A673 (cell line): ENCODE results near the gene RIPPLY3. TPM values are rescaled to one million over a fixed set of nuclear protein-coding genes. Genes with fewer than 3 reads are reported as not detected.

Source experiments
- BruUV-seq: library from RNA; stranded (reverse); fragments of 400-500 nt; replicated peaks from 2 replicates; lab custom pipeline; 2021; lab: Mats Ljungman, UMichigan
- CTCF ChIA-PET: fragments of 300-600 bp; sonication (Branson Sonifier 250); formaldehyde crosslinking; loops from one replicate; lab custom pipeline; 2022; ENCODE audit warnings: antibody characterized with exemption; lab: Charles Lee
- POLR2A ChIA-PET: fragments of 300-600 bp; sonication (Branson Sonifier 250); formaldehyde crosslinking; loops from one replicate; lab custom pipeline; 2022; ENCODE audit warnings: antibody characterized with exemption; ENCODE audit not compliant: low non-redundant PET; lab: Charles Lee
- DNase-seq: peaks from one replicate; pipeline ENCODE4 v3.0.0-alpha.2; 2015; ENCODE audit warnings: low spot score
- H3K27ac ChIP-seq: fragments of 200-600 bp; sonication (generic); 2 replicates; pipeline ENCODE4 v1.5.1; 2016; ENCODE audit warnings: mixed run types, low read depth, mild to moderate bottlenecking, mixed read lengths, antibody characterized with exemption, low read length; ENCODE audit not compliant: poor library complexity, severe bottlenecking
- H3K27me3 ChIP-seq: fragments of 200-600 bp; sonication (generic); replicated peaks from 2 replicates; pipeline ENCODE4 v1.6.1; 2017; ENCODE audit warnings: mixed run types, low read depth, mild to moderate bottlenecking, mixed read lengths, antibody characterized with exemption, low read length; ENCODE audit not compliant: insufficient read depth, poor library complexity
- H3K36me3 ChIP-seq: fragments of 200-600 bp; sonication (generic); 2 replicates; pipeline ENCODE4 v1.6.1; 2016; ENCODE audit warnings: mixed run types, mild to moderate bottlenecking, mixed read lengths, antibody characterized with exemption, low read length; ENCODE audit not compliant: insufficient read depth, poor library complexity, severe bottlenecking
- H3K4me1 ChIP-seq: fragments of 200-600 bp; sonication (generic); 2 replicates; pipeline ENCODE4 v1.6.1; 2017; ENCODE audit warnings: mixed run types, mild to moderate bottlenecking, mixed read lengths, antibody characterized with exemption, low read length; ENCODE audit not compliant: insufficient read depth, poor library complexity, severe bottlenecking
- H3K4me3 ChIP-seq: fragments of 200-600 bp; sonication (generic); 2 replicates; pipeline ENCODE4 v1.5.1; 2016; ENCODE audit warnings: low read depth, mixed run types, mild to moderate bottlenecking, mixed read lengths, low read length; ENCODE audit not compliant: poor library complexity, severe bottlenecking
- H3K9me3 ChIP-seq: fragments of 200-600 bp; sonication (generic); 2 replicates; pipeline ENCODE4 v1.6.1; 2016; ENCODE audit warnings: mixed run types, low read depth, mild to moderate bottlenecking, mixed read lengths, antibody characterized with exemption, low read length; ENCODE audit not compliant: poor library complexity, severe bottlenecking
- CTCF ChIP-seq: fragments of 300-800, 200-600 bp; sonication (generic); conservative IDR thresholded peaks from 2 replicates; pipeline ENCODE4 v1.5.1; 2017; ENCODE audit warnings: low read depth, mild to moderate bottlenecking, antibody characterized with exemption, low read length, moderate library complexity, mixed read lengths
- EZH2 ChIP-seq: fragments of 200-600 bp; sonication (generic); IDR thresholded peaks from 2 replicates; pipeline ENCODE4 v1.6.1; 2017; ENCODE audit warnings: borderline replicate concordance, low read depth, mild to moderate bottlenecking, mixed read lengths, antibody characterized with exemption, low read length; ENCODE audit not compliant: poor library complexity, severe bottlenecking
- intact Hi-C: fragments of 100-400 bp; cut with micrococcal nuclease; formaldehyde crosslinking; loops from one replicate; pipeline ENCODE4 v1.10.0; 2022; ENCODE audit not compliant: unreplicated experiment
- total RNA-seq: library from RNA; stranded (reverse); gene quantifications from 2 replicates; pipeline ENCODE4 v1.2.3, GENCODE V29; 2021

The RIPPLY3 gene
- total RNA-seq, 1 experiment from 2014 or later = 5.0 TPM

- TF ChIP-seq EZH2 = no peak
- no peak for TF ChIP-seq CTCF
- Histone ChIP-seq H3K36me3 (no peaks in the 10 kb centered on the region), H3K27ac (peak overlapping the region; percentile 75), H3K9me3 (no peaks in the 10 kb centered on the region), H3K27me3 (no peaks in the 10 kb centered on the region), H3K4me1 (peaks cover 28% of the 10 kb centered on the region), H3K4me3 (peak overlapping the region; percentile 66)
- no TSS peak for BruUV-seq
- intact Hi-C loops = no loop called here
- CTCF ChIA-PET = interaction anchor here (1.6 kb wide), 1 partner anchor 29 kb away, joined by 7 read pairs; no protein-coding TSS in a partner anchor
- POLR2A ChIA-PET = no interaction called here
- DNase-seq = no peak
Observed at GRCh38 chr21:37005548-37006485, 685 bp upstream of the RIPPLY3 start.

- Histone ChIP-seq H3K27me3 (no peaks in the 10 kb centered on the region), H3K4me3 (peak overlapping the region; percentile 43), H3K27ac (no peak overlapping the region), H3K9me3 (no peaks in the 10 kb centered on the region), H3K4me1 (peaks cover 5% of the 10 kb centered on the region), H3K36me3 (no peaks in the 10 kb centered on the region)
- TF ChIP-seq CTCF (no peak), EZH2 (no peak)
- CTCF ChIA-PET = interaction anchor here (2.8 kb wide), 1 partner anchor 32 kb away, joined by 23 read pairs; no protein-coding TSS in a partner anchor
- no TSS peak for BruUV-seq
- DNase-seq = peak; percentile 16
- POLR2A ChIA-PET = no interaction called here
- intact Hi-C loops = no loop called here
Observed at GRCh38 chr21:37008724-37009123, 2.2 kb downstream of the RIPPLY3 start.

GRCh38 chr21:37009740-37010341, 3.3 kb downstream of the RIPPLY3 start:
- BruUV-seq = no TSS peak
- no peak for TF ChIP-seq EZH2
- TF ChIP-seq CTCF = peak; percentile 93
- Histone ChIP-seq H3K9me3 (no peaks in the 10 kb centered on the region), H3K27ac (peak overlapping the region; percentile 9), H3K4me3 (peak overlapping the region; percentile 43), H3K27me3 (no peaks in the 10 kb centered on the region), H3K4me1 (peaks cover 5% of the 10 kb centered on the region), H3K36me3 (no peaks in the 10 kb centered on the region)
- ChIA-PET POLR2A (no interaction called here), CTCF (interaction anchor here (0.6 to 2.8 kb wide), 8 partner anchors 20 to 505 kb away, joined by 3 to 23 read pairs (median 6); no protein-coding TSS in a partner anchor)
- peak; percentile 94 for DNase-seq
- intact Hi-C loops = no loop called here
